Activated T-cell treated with anti-CD3 and anti-CD28 coated beads, Interleukin-2, amount 50 U/mL, for 72 hours (primary cell): ENCODE results near the gene NR2F1-AS1. TPM values are rescaled to one million over a fixed set of nuclear protein-coding genes. Genes with fewer than 3 reads are reported as not detected.
"Not testable (repeated sequence)": the region's sequence is repeated elsewhere in the genome, so short reads cannot be mapped to it uniquely, and the experiment has no call there.

Experiments used
- ATAC-seq, 2 donors: fragments of 150-1000 bp; cut with Tn5 transposase; replicated peaks in 1 of 2; 2 replicates each; pipeline ENCODE4 v1.10.0; 2021; ENCODE audit warnings: moderate library complexity in 2 of 2, mild to moderate bottlenecking in 1 of 2
- DNase-seq, 2 donors: peaks; one replicate each; pipeline ENCODE4 v3.0.0; 2021 to 2022; ENCODE audit warnings: mixed read lengths in 1 of 2
- H3K27ac Mint-ChIP-seq: one replicate; pipeline ENCODE4 v1.8.0; 2022; ENCODE audit warnings: mild to moderate bottlenecking, moderate library complexity, mixed read lengths
- H3K27me3 Mint-ChIP-seq: one replicate; pipeline ENCODE4 v1.8.0; 2022; ENCODE audit warnings: low read depth, mixed read lengths
- H3K36me3 Mint-ChIP-seq, 2 donors: one replicate each; pipeline ENCODE4 v1.8.0; 2022; ENCODE audit warnings: mixed read lengths in 2 of 2, mild to moderate bottlenecking in 1 of 2; ENCODE audit not compliant: insufficient read depth in 2 of 2
- H3K4me1 Mint-ChIP-seq: one replicate; pipeline ENCODE4 v1.8.0; 2022; ENCODE audit warnings: low read depth, mixed read lengths
- H3K4me3 Mint-ChIP-seq, 2 donors: one replicate each; pipeline ENCODE4 v1.8.0; 2022; ENCODE audit warnings: mild to moderate bottlenecking in 2 of 2, mixed read lengths in 2 of 2, moderate library complexity in 2 of 2
- H3K9me3 Mint-ChIP-seq, 2 donors: one replicate each; pipeline ENCODE4 v1.8.0; 2022; ENCODE audit warnings: mixed read lengths in 2 of 2
- total RNA-seq, 2 donors: library from RNA; stranded (reverse); gene quantifications; one replicate each; pipeline ENCODE4 v1.2.3, GENCODE V29; 2022

Gene NR2F1-AS1
- total RNA-seq, 2 donors from 2014 or later, result 0.41 to 0.93 TPM

GRCh38 chr5:93573354-93574351 lies 7.4 kb downstream of the NR2F1-AS1 start:
- Mint-ChIP-seq H3K27me3 (peaks cover 94% of the 10 kb centered on the region), H3K36me3 (no peaks in the 10 kb centered on the region), H3K27ac (peak overlapping the region; percentile 97), H3K9me3 (no peaks in the 10 kb centered on the region), H3K4me1 (peaks cover 24% of the 10 kb centered on the region), H3K4me3 (peak overlapping the region in 1 of 2 donors; percentile 49)
- DNase-seq, result no peak
- ATAC-seq, result no peak

GRCh38 chr5:93572608-93573353 lies 8.2 kb downstream of the NR2F1-AS1 start:
- no peak for ATAC-seq
- H3K36me3 Mint-ChIP-seq, result no peaks in the 10 kb centered on the region
- no peak for DNase-seq
- H3K27me3 Mint-ChIP-seq, result peaks cover 92% of the 10 kb centered on the region
- H3K4me1 Mint-ChIP-seq, result peaks cover 24% of the 10 kb centered on the region
- H3K4me3 Mint-ChIP-seq, result peak overlapping the region; percentile 17 to 43
- H3K27ac Mint-ChIP-seq, result peak overlapping the region; percentile 24
- H3K9me3 Mint-ChIP-seq, result no peaks in the 10 kb centered on the region

- no peaks in the 10 kb centered on the region for H3K36me3 Mint-ChIP-seq
- no peaks in the 10 kb centered on the region for H3K9me3 Mint-ChIP-seq
- peak overlapping the region; percentile 65 to 69 for H3K4me3 Mint-ChIP-seq
- H3K4me1 Mint-ChIP-seq, result peaks cover 24% of the 10 kb centered on the region
- no peak for ATAC-seq
- peaks cover 92% of the 10 kb centered on the region for H3K27me3 Mint-ChIP-seq
- DNase-seq, result no peak
- H3K27ac Mint-ChIP-seq, result no peak overlapping the region
Observed at GRCh38 chr5:93572101-93572607, 8.9 kb downstream of the NR2F1-AS1 start.

DNA sequence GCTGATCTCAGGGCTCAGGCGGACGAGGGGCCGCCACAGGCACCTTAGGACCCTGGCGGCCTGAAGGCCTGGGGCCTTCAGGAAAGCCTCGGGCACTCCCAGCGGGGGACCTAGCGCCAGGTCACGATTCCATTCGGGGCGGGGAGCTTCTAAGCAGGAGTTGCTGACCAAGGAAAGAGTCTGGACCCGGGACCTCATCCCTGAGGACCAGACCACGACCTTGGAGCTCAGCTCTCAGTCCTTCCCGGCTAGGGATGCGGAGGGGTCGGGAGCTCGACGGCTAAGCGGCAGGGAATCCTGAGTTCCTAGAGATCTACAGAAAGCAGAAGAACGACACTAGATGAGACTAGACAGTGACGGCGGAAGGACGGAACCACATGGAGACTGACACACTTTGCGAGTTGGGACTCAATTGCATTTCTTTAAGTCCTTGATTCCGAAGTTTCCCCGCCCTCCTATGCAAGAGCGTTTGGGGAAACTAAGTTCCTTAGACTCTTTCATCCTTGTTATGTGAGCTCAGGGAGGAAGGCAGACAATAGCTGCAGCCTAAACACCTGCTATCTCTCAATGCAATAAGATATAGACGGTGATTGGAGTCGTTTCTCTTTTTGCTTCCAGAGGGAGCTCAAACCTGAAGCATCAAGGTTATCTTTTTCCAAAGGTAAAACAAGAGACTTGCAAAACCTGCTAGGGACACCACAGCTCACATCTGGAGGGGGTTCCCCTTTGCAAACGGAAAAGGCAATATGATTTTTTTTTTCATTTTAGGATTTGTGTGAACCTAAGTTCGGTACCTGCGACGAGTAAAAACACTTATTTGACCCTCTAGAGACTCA lies 9.7 kb downstream of the NR2F1-AS1 start:
- Mint-ChIP-seq H3K9me3 (no peaks in the 10 kb centered on the region), H3K36me3 (no peaks in the 10 kb centered on the region), H3K4me1 (peaks cover 24% of the 10 kb centered on the region), H3K27ac (no peak overlapping the region), H3K4me3 (peak overlapping the region; percentile 65 to 69), H3K27me3 (peaks cover 86% of the 10 kb centered on the region)
- ATAC-seq (no peak), DNase-seq (no peak)

DNA sequence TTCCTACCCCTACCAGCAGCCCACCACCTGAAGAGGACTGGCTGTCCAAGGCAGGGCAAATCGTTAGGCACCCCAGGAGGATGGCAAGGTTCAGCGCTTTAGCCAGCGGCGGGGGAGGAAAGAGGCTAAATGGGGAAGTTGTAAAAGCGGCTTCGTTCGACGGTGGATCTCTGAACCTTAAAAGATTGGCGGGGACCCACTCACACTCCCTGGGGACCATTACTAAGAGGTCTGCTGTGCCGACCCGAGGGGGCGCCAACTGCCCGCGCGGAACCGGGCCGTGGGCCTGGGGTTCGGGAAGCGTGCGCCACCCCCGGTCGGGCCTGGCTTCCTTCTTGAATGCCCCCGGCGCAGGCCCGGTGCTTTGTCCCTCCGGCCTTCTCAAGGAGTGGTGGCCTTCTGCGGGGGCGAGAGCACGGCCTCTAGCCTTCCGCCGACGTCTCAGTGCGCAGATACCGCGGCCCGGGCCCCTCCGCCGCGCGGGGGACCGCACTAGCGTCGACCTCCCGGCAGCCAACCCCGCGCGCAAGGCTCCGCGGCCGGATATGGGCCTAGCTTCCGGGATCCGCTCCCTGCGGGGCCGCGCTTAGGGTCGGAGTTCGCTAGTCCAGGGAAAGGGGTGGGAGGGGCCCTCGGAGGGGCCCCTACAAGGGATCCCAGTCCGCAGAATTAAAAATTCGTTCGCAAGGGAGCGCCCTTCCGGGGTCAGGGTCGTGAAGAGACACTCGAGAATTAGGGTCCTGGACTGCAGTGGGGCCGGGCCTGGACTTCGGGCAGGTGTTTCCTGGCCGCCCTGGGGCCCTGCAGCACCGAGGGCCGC lies 10.5 kb downstream of the NR2F1-AS1 start:
- no peaks in the 10 kb centered on the region for H3K36me3 Mint-ChIP-seq
- no peak overlapping the region for H3K27ac Mint-ChIP-seq
- peaks cover 78% of the 10 kb centered on the region for H3K27me3 Mint-ChIP-seq
- DNase-seq (no peak), ATAC-seq (peak; percentile 67 to 78)
- peak overlapping the region; percentile 53 to 69 for H3K4me3 Mint-ChIP-seq
- H3K9me3 Mint-ChIP-seq, result no peaks in the 10 kb centered on the region
- H3K4me1 Mint-ChIP-seq, result peaks cover 24% of the 10 kb centered on the region

GRCh38 chr5:93569300-93570160 lies 11.5 kb downstream of the NR2F1-AS1 start:
- ATAC-seq, result no peak
- H3K27ac Mint-ChIP-seq, result no peak overlapping the region
- peaks cover 68% of the 10 kb centered on the region for H3K27me3 Mint-ChIP-seq
- H3K36me3 Mint-ChIP-seq, result no peaks in the 10 kb centered on the region
- peak overlapping the region; percentile 32 for H3K4me3 Mint-ChIP-seq
- no peaks in the 10 kb centered on the region for H3K9me3 Mint-ChIP-seq
- no peak for DNase-seq
- peaks cover 24% of the 10 kb centered on the region for H3K4me1 Mint-ChIP-seq

- no peak overlapping the region for H3K27ac Mint-ChIP-seq
- H3K4me3 Mint-ChIP-seq, result no peak overlapping the region
- ATAC-seq (no peak), DNase-seq (no peak)
- H3K36me3 Mint-ChIP-seq, result no peaks in the 10 kb centered on the region
- H3K27me3 Mint-ChIP-seq, result peaks cover 58% of the 10 kb centered on the region
- no peaks in the 10 kb centered on the region for H3K9me3 Mint-ChIP-seq
- H3K4me1 Mint-ChIP-seq, result peaks cover 11% of the 10 kb centered on the region
Observed at GRCh38 chr5:93567424-93567823, 13.6 kb downstream of the NR2F1-AS1 start.

DNA sequence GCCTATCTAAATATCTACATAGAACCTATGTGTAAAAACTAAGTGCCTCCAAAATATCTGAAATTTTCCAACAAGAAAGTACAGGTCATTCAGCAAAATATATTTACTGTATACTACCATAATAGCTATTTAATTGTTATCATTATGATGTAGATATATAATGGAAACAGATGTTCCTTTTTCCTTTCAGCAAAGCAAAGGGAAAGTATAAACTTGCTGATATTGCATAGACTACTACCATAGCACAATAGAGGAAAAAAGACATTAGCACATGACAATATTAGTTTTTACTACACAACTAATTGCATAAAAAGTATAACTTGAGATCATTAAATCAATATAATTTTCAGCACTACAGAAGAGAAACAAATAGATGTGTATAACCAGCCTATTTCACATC lies 14.9 kb downstream of the NR2F1-AS1 start:
- ATAC-seq (no peak), DNase-seq (no peak)
- Mint-ChIP-seq H3K4me3 (no peak overlapping the region), H3K4me1 (peaks cover under 1% of the 10 kb centered on the region), H3K27me3 (peaks cover 44% of the 10 kb centered on the region), H3K27ac (no peak overlapping the region), H3K36me3 (no peaks in the 10 kb centered on the region), H3K9me3 (no peaks in the 10 kb centered on the region)

DNA sequence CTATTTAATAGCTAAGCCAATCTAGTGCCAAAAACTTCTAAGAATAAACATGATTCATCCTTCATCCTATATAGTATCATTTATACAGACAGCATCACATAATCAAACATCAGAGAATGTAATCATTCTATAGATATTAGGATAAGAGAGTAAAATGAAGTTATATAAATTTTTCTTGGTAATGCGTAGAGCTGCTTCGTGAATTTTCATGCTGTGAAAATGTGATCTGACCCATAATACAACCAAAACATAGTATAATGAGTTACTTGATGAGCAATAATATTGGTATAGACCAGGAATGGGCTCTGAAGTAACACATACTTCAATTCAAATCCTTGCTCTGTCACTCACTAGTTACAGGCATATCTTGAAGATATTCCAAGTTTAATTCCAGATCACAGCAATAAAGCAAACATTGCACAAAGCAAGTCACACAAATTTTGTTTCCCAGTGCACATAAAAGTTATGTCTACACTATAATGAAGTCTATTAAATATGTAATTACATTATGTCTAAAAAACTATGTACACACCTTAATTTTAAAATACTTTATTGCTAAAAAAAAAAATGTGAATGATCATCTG lies 23.9 kb downstream of the NR2F1-AS1 start:
- Mint-ChIP-seq H3K9me3 (no peaks in the 10 kb centered on the region), H3K4me3 (no peak overlapping the region), H3K36me3 (no peaks in the 10 kb centered on the region), H3K27me3 (peaks cover 40% of the 10 kb centered on the region), H3K4me1 (no peaks in the 10 kb centered on the region), H3K27ac (no peak overlapping the region)
- DNase-seq (no peak), ATAC-seq (no peak)

GRCh38 chr5:93549594-93549993 lies 31.4 kb downstream of the NR2F1-AS1 start:
- DNase-seq, H3K9me3 Mint-ChIP-seq, H3K27ac Mint-ChIP-seq, H3K36me3 Mint-ChIP-seq, H3K4me3 Mint-ChIP-seq, H3K4me1 Mint-ChIP-seq, ATAC-seq: not testable (repeated sequence)
- peaks cover 46% of the 10 kb centered on the region for H3K27me3 Mint-ChIP-seq

DNA sequence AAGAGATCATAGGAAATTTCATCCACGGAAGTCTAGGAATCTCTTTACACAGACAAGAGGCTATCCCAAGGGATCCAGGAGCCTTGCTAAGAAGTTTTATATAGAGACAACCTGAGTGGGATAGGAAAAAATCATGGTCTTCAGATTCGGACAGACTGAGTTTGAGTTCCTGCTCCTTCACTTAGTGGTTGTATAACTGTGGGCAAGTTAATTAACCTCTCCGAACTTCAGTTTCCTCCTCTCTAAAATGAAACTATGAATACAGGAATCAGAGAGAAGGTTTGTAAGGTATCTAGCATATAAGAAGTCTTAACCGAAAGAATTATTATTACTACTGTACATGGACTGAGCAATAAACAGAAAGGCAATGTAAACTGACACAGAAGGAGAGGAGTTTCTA lies 35.1 kb downstream of the NR2F1-AS1 start:
- no peaks in the 10 kb centered on the region for H3K36me3 Mint-ChIP-seq
- DNase-seq (no peak), ATAC-seq (no peak)
- H3K27ac Mint-ChIP-seq, result no peak overlapping the region
- H3K4me1 Mint-ChIP-seq, result no peaks in the 10 kb centered on the region
- H3K9me3 Mint-ChIP-seq, result peaks cover 0 to 2% of the 10 kb centered on the region in 2 donors
- peaks cover 38% of the 10 kb centered on the region for H3K27me3 Mint-ChIP-seq
- H3K4me3 Mint-ChIP-seq, result no peak overlapping the region
